Fibroblast of the aortic adventitia (primary cell): ENCODE measurements around the gene IFIT1. TPM values are rescaled to one million over a fixed set of nuclear protein-coding genes. Genes with fewer than 3 reads are reported as not detected.
"Not testable (repeated sequence)": the region's sequence is repeated elsewhere in the genome, so short reads cannot be mapped to it uniquely, and the experiment has no call there.

Experiments
- DNase-seq: peaks from one replicate; pipeline ENCODE4 v3.0.0-alpha.2; 2010; ENCODE audit warnings: low read depth
- H3K4me3 ChIP-seq: 2 replicates; pipeline ENCODE4 v1.5.1; 2011; ENCODE audit warnings: low read depth, mild to moderate bottlenecking, control low read depth, low read length, moderate library complexity
- CTCF ChIP-seq: IDR thresholded peaks from 2 replicates; pipeline ENCODE4 v1.5.1; 2011; ENCODE audit warnings: mild to moderate bottlenecking, low read length, control low read depth, inconsistent platforms; ENCODE audit not compliant: insufficient read depth
- total RNA-seq: library from RNA; depleted of rRNA; stranded (reverse); fragments of >200 nt; gene quantifications from 2 replicates; pipeline ENCODE4 v1.2.3, GENCODE V29; 2012; ENCODE audit warnings: low replicate concordance

IFIT1 gene
- total RNA-seq, 1 donor = 13.6 TPM

- no peak for TF ChIP-seq CTCF
- no peak for DNase-seq
- H3K4me3 ChIP-seq = no peak overlapping the region
Measured at GRCh38 chr10:89388806-89389205, 3.6 kb upstream of the IFIT1 start.

- TF ChIP-seq CTCF = peak; percentile 58
- peak; percentile 70 for DNase-seq
- H3K4me3 ChIP-seq = no peak overlapping the region
Measured at GRCh38 chr10:89389254-89389653, 3.2 kb upstream of the IFIT1 start.

- DNase-seq = no peak
- TF ChIP-seq CTCF = no peak
Measured at GRCh38 chr10:89390476-89391225, 1.8 kb upstream of the IFIT1 start.

GRCh38 chr10:89391226-89391576 lies 1.2 kb upstream of the IFIT1 start:
- DNase-seq, H3K4me3 ChIP-seq: not testable (repeated sequence)

More at GRCh38 chr10:89390476-89391225, 1.8 kb upstream of the IFIT1 start:
- H3K4me3 ChIP-seq = no peak overlapping the region

- no peak for TF ChIP-seq CTCF
- peak overlapping the region; percentile 67 for H3K4me3 ChIP-seq
- peak; percentile 89 for DNase-seq
Measured at GRCh38 chr10:89392974-89393373, 551 bp downstream of the IFIT1 start.

- H3K4me3 ChIP-seq = peak overlapping the region; percentile 27
- TF ChIP-seq CTCF = no peak
Measured at GRCh38 chr10:89393898-89394297, 1.5 kb downstream of the IFIT1 start.

GRCh38 chr10:89395141-89395540 lies 2.7 kb downstream of the IFIT1 start:
- DNase-seq = no peak
- no peak for TF ChIP-seq CTCF
- no peak overlapping the region for H3K4me3 ChIP-seq

More at GRCh38 chr10:89393898-89394297, 1.5 kb downstream of the IFIT1 start:
- no peak for DNase-seq
